ENCODE measurements around the gene TRIO. TPM values are rescaled to one million over a fixed set of nuclear protein-coding genes. Genes with fewer than 3 reads are reported as not detected.

The TRIO gene
- polyA plus RNA-seq, 1 of the 3 experiments (the other 2 are of a cell fraction): 229 TPM

- Histone ChIP-seq H3K27ac (ENCODE audit: low read depth in 2 of 2, low read length in 1 of 2) (no peak overlapping the region), H3K9ac (no peak overlapping the region), H3F3A (replicated peaks; ENCODE audit: insufficient read depth) (peaks cover 17% of the 10 kb centered on the region), H3K36me3 (replicated peaks in 1 of 2; ENCODE audit: control insufficient read depth in 1 of 2, insufficient read depth in 2 of 2, low read length in 1 of 2) (no peaks in the 10 kb centered on the region), H4K20me1 (ENCODE audit: insufficient read depth) (no peaks in the 10 kb centered on the region), H3K9me2 (no peaks in the 10 kb centered on the region), H3K9me3 (peaks cover 6% of the 10 kb centered on the region; the same call in 1 of the 2 replicates), H2AFZ (ENCODE audit: low read depth) (no peak overlapping the region), H3K4me2 (no peak overlapping the region), H3K4me3 (ENCODE audit: low read depth in 2 of 2, low read length in 1 of 2) (no peak overlapping the region), H3K4me1 (ENCODE audit: control insufficient read depth in 1 of 2, insufficient read depth in 2 of 2, low read depth in 1 of 2, low read length in 1 of 2) (0 out of 4 replicates have a peak, but pooled peaks cover 0 to 4% of the 10 kb centered on the region in 2 experiments), H3K79me2 (ENCODE audit: insufficient read depth) (no peaks in the 10 kb centered on the region), H3K27me3 (ENCODE audit: insufficient read depth) (no peaks in the 10 kb centered on the region)
- ChIA-PET POLR2A (no interaction called here), CTCF (no interaction called here)
- WGBS (ENCODE audit: low lambda C conversion rate): 88% methylated on average over 10 of the region's 10 CpGs
- DNase-seq: no peak
- TF ChIP-seq YY1 (IDR thresholded peaks at IDR 0.05; ENCODE audit: low read depth) (no peak), TCF12 (IDR thresholded peaks at IDR 0.05) (no peak), USF2 (IDR thresholded peaks at IDR 0.05; ENCODE audit: borderline replicate concordance, low read depth, low read length) (no peak), NRF1 (IDR thresholded peaks at IDR 0.05; ENCODE audit: low read depth, low read length) (no peak), TEAD4 (IDR thresholded peaks at IDR 0.05; ENCODE audit: borderline replicate concordance, insufficient read depth) (no peak), JUND (IDR thresholded peaks at IDR 0.05) (no peak), RAD21 (IDR thresholded peaks at IDR 0.05; ENCODE audit: low read length) (no peak), ELF1 (IDR thresholded peaks at IDR 0.05) (no peak), EP300 (IDR thresholded peaks at IDR 0.05; ENCODE audit: borderline replicate concordance in 1 of 2, low read depth in 1 of 2, low read length in 1 of 2) (no peak)
- TF ChIP-seq, protein P1, sequence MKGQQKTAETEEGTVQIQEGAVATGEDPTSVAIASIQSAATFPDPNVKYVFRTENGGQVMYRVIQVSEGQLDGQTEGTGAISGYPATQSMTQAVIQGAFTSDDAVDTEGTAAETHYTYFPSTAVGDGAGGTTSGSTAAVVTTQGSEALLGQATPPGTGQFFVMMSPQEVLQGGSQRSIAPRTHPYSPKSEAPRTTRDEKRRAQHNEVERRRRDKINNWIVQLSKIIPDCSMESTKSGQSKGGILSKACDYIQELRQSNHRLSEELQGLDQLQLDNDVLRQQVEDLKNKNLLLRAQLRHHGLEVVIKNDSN (IDR thresholded peaks at IDR 0.05; ENCODE audit: borderline replicate concordance, low read depth): no peak
Observed at GRCh38 chr5:14100281-14100680, 42.9 kb upstream of the TRIO start.

- H3K9ac ChIP-seq: no peak overlapping the region
- no peaks in the 10 kb centered on the region for H4K20me1 ChIP-seq (ENCODE audit: insufficient read depth)
- no peaks in the 10 kb centered on the region; the same call in 1 of the 2 replicates for H3K79me2 ChIP-seq (ENCODE audit: insufficient read depth)
- H3K27ac ChIP-seq (ENCODE audit: low read depth in 2 of 2, low read length in 1 of 2): peak overlapping the region in 1 of 2 experiments; percentile 26; a peak in 2 of 4 replicates
- peaks cover 0 to 18% of the 10 kb centered on the region in 2 experiments; a peak in 1 of 4 replicates for H3K4me1 ChIP-seq (ENCODE audit: control insufficient read depth in 1 of 2, insufficient read depth in 2 of 2, low read depth in 1 of 2, low read length in 1 of 2)
- H3K9me2 ChIP-seq: no peaks in the 10 kb centered on the region
- H3K9me3 ChIP-seq: no peaks in the 10 kb centered on the region
- H3K36me3 ChIP-seq (replicated peaks in 1 of 2; ENCODE audit: control insufficient read depth in 1 of 2, insufficient read depth in 2 of 2, low read length in 1 of 2): no peaks in the 10 kb centered on the region
- POLR2A ChIA-PET: no interaction called here
- WGBS (ENCODE audit: low lambda C conversion rate): 79% methylated on average over 2 of the region's 2 CpGs
- TF ChIP-seq GABPA (IDR thresholded peaks at IDR 0.05; ENCODE audit: low read depth) (no peak), PBX3 (IDR thresholded peaks at IDR 0.05) (no peak), USF2 (IDR thresholded peaks at IDR 0.05; ENCODE audit: borderline replicate concordance, low read depth, low read length) (no peak), CHD2 (IDR thresholded peaks at IDR 0.05; ENCODE audit: low read length, partially characterized antibody) (no peak), REST (IDR thresholded peaks at IDR 0.05; ENCODE audit: low read depth, low read length) (no peak), YY1 (IDR thresholded peaks at IDR 0.05; ENCODE audit: low read depth) (no peak), POLR2AphosphoS5 (IDR thresholded peaks at IDR 0.05; ENCODE audit: low read depth, low read length) (no peak)
- CTCF ChIA-PET: interaction anchor here (1.0 to 1.7 kb wide), 3 partner anchors 12 to 168 kb away, joined by 3 to 11 read pairs (median 3); no protein-coding TSS in a partner anchor
- H2AFZ ChIP-seq (ENCODE audit: low read depth): peak overlapping the region; percentile 36; the same call in 1 of the 2 replicates
- peaks cover 25% of the 10 kb centered on the region for H3F3A ChIP-seq (replicated peaks; ENCODE audit: insufficient read depth)
- no peaks in the 10 kb centered on the region for H3K27me3 ChIP-seq (ENCODE audit: insufficient read depth)
- H3K4me2 ChIP-seq: no peak overlapping the region
- DNase-seq: no peak
- no peak overlapping the region for H3K4me3 ChIP-seq (ENCODE audit: low read depth in 2 of 2, low read length in 1 of 2)
Observed at GRCh38 chr5:14101922-14102321, 41.2 kb upstream of the TRIO start.
